ENCODE results near the gene SLC44A1.

The SLC44A1 gene

GRCh38 chr9:105296877-105297287, 52.4 kb downstream of the SLC44A1 start:
- Histone ChIP-seq H3K79me2 (peaks cover 5% of the 10 kb centered on the region), H3K9me3 (ENCODE audit: control insufficient read depth, low read length) (no peaks in the 10 kb centered on the region), H3K4me1 (peaks cover 3% of the 10 kb centered on the region)

GRCh38 chr9:105297442-105298075, 53.1 kb downstream of the SLC44A1 start:
- Histone ChIP-seq H3K4me2 (ENCODE audit: low read length) (no peak overlapping the region), H3K4me3 (ENCODE audit: low read depth, low read length) (no peak overlapping the region)

More at GRCh38 chr9:105296877-105297287, 52.4 kb downstream of the SLC44A1 start:
- no peak overlapping the region for H3K4me2 ChIP-seq (ENCODE audit: low read length)
- H3K36me3 ChIP-seq (ENCODE audit: control insufficient read depth, insufficient read depth, low read length): no peaks in the 10 kb centered on the region
- H3K9ac ChIP-seq: no peak overlapping the region
- no peaks in the 10 kb centered on the region for H3K27me3 ChIP-seq (ENCODE audit: control insufficient read depth, insufficient read depth, low read length)
- TF ChIP-seq CTCF (IDR thresholded peaks at IDR 0.05): no peak
- no peak overlapping the region for H2AFZ ChIP-seq
- no peak overlapping the region for H3K27ac ChIP-seq
- no peak overlapping the region for H3K4me3 ChIP-seq (ENCODE audit: low read depth, low read length)

GRCh38 chr9:105299190-105299854, 54.9 kb downstream of the SLC44A1 start:
- H3K27ac ChIP-seq: no peak overlapping the region
- peaks cover 10% of the 10 kb centered on the region for H3K79me2 ChIP-seq
- no peak overlapping the region for H3K9ac ChIP-seq

More at GRCh38 chr9:105297442-105298075, 53.1 kb downstream of the SLC44A1 start:
- Histone ChIP-seq H3K4me1 (peaks cover 2% of the 10 kb centered on the region), H3K9ac (no peak overlapping the region), H3K9me3 (ENCODE audit: control insufficient read depth, low read length) (no peaks in the 10 kb centered on the region), H2AFZ (no peak overlapping the region), H3K79me2 (peaks cover 6% of the 10 kb centered on the region), H3K27ac (no peak overlapping the region), H3K36me3 (ENCODE audit: control insufficient read depth, insufficient read depth, low read length) (no peaks in the 10 kb centered on the region), H3K27me3 (ENCODE audit: control insufficient read depth, insufficient read depth, low read length) (no peaks in the 10 kb centered on the region)
- no peak for TF ChIP-seq CTCF (IDR thresholded peaks at IDR 0.05)

GRCh38 chr9:105302728-105303127, 58.3 kb downstream of the SLC44A1 start:
- Histone ChIP-seq H3K4me1 (no peaks in the 10 kb centered on the region), H3K4me3 (ENCODE audit: low read depth, low read length) (no peak overlapping the region), H3K9me3 (ENCODE audit: control insufficient read depth, low read length) (no peaks in the 10 kb centered on the region), H3K79me2 (peaks cover 7% of the 10 kb centered on the region), H3K36me3 (ENCODE audit: control insufficient read depth, insufficient read depth, low read length) (no peaks in the 10 kb centered on the region), H3K4me2 (ENCODE audit: low read length) (no peak overlapping the region), H3K27ac (no peak overlapping the region), H3K27me3 (ENCODE audit: control insufficient read depth, insufficient read depth, low read length) (no peaks in the 10 kb centered on the region), H3K9ac (no peak overlapping the region), H2AFZ (no peak overlapping the region)
- TF ChIP-seq CTCF (IDR thresholded peaks at IDR 0.05): no peak

More at GRCh38 chr9:105299190-105299854, 54.9 kb downstream of the SLC44A1 start:
- no peak overlapping the region for H2AFZ ChIP-seq
- no peaks in the 10 kb centered on the region for H3K27me3 ChIP-seq (ENCODE audit: control insufficient read depth, insufficient read depth, low read length)
- H3K36me3 ChIP-seq (ENCODE audit: control insufficient read depth, insufficient read depth, low read length): no peaks in the 10 kb centered on the region
- H3K4me1 ChIP-seq: no peaks in the 10 kb centered on the region
- H3K4me3 ChIP-seq (ENCODE audit: low read depth, low read length): no peak overlapping the region
- H3K9me3 ChIP-seq (ENCODE audit: control insufficient read depth, low read length): no peaks in the 10 kb centered on the region
- no peak for TF ChIP-seq CTCF (IDR thresholded peaks at IDR 0.05)
- H3K4me2 ChIP-seq (ENCODE audit: low read length): no peak overlapping the region

Data from parathyroid adenoma (tissue), 2 donors.